Breast epithelium (tissue), 3 donors: ENCODE data around the gene PARVB.

Experiments used
- CTCF ChIP-seq, 3 donors: fragments of 450-650 bp; IDR thresholded peaks; one replicate each; pipeline ENCODE4 v1.5.1; 2016 to 2017; ENCODE audit warnings: antibody characterized with exemption in 3 of 3, mild to moderate bottlenecking in 3 of 3, moderate library complexity in 3 of 3
- POLR2A ChIP-seq: fragments of 450-650 bp; IDR thresholded peaks from one replicate; pipeline ENCODE4 v1.6.1; 2016; ENCODE audit warnings: antibody characterized with exemption, mild to moderate bottlenecking, moderate library complexity
- POLR2AphosphoS5 ChIP-seq, 3 donors: sonication (generic); formaldehyde crosslinking; IDR thresholded peaks; one replicate each; pipeline ENCODE4 v1.6.1; 2017; ENCODE audit warnings: antibody characterized with exemption in 3 of 3

- TF ChIP-seq CTCF (IDR thresholded peaks at IDR 0.05) (no peak), POLR2AphosphoS5 (IDR thresholded peaks at IDR 0.05) (no peak), POLR2A (no peak)
Measured at GRCh38 chr22:43996170-43996980, 27.7 kb upstream of the PARVB start.
